Suppressor macrophage treated with lipopolysaccharide for 4 hours (primary cell): ENCODE measurements around the gene PTK6.

Source experiments
- DNase-seq: peaks from one replicate; pipeline ENCODE4 v3.0.0-alpha.2; 2020

Gene PTK6

DNA sequence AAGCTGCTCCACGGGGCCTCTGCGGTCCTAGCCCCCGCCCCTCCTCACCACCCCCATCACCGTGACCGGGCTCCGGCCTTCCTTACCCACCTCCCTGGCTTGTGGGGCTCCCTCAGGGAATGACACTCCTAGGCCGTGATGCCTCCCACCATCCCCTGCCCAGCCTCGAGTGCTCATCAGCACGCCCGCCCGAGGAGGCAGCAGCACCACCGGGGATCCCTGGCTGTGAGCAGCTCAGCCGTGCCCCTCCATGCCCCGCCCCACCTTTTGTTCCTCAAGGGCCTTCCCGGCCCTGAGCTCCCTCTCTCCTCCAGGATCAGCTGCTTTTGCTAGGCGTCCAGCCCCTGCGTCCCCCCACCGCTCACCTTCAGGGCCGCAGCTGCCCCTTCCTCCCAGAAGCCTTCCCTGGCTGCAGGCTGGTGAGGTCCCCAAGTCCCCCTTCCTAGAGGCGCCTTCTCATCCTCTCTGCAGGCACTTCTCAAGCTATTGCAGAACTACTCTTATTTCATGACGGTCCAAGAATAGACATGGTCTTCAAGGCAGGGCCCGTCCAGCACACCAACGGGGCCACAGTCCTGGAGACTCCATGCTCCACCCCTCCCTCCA is 19.8 kb upstream of the PTK6 start:
- DNase-seq: no peak

DNA sequence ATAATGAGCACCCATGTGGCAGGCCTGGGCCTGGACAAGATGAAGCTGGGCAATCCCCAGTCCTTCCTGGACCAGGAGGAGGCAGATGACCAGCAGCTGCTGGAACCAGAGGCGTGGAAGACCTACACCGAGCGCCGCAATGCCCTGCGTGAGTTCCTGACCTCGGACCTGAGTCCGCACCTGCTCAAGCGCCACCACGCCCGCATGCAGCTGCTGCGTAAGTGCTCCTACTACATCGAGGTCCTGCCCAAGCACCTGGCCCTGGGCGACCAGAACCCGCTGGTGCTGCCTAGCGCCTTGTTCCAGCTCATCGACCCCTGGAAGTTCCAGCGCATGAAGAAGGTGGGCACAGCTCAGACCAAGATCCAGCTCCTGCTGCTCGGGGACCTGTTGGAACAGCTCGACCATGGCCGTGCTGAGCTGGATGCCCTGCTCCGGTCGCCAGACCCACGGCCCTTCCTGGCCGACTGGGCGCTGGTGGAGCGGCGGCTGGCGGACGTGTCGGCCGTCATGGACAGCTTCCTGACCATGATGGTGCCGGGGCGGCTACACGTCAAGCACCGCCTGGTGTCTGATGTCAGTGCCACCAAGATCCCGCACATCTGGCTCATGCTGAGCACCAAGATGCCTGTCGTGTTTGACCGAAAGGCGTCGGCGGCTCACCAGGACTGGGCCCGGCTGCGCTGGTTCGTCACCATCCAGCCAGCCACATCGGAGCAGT is 18.6 kb upstream of the PTK6 start:
- no peak for DNase-seq

DNA sequence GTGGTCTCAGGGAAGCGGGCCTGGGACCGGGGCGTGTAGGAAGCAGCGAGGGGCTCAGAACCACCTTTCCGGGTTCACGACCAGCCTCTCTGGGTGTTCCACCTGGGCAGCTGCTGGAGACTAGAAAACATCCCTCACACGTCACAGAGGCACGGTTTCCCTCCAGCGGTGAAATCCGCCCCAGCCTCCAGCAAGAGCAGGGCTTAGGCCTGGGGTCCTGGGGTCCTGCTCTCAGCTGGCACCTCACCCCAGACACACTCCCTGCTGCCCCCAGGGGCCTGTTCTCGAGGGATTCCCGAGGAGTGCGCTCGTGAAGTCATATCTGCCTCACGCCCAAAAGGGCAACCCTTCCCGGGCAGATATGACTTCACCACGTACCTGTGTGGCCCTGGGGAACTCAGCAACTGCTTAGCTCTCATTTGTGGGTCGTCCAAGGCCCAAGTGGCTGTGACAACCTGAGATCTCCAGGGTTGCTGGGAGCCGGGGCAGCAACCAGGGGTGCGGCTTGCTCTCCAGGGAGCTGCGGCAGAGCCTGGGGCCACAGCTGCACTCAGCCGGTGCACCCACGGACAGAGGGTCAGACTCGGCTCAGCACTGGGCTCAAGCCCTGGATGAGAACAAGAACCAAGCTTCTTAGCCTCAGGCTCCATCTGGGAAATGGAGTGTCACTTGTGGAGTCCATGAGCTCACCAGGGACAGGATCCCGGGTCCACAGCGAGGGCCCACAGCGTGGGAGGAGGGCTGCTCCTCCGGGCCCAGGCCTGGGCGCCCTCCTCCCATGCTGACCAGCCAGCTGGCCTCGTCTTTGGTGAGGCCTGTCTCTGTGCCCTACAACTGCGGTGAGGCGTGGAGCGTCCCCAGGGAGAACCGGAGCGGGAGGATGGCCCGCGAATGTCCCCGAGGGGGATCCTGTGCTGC is 17.4 kb upstream of the PTK6 start:
- no peak for DNase-seq

- peak; percentile 48 for DNase-seq
Observed at GRCh38 chr20:63553933-63554290, 16.7 kb upstream of the PTK6 start, which contains the start of gene FNDC11. Gene FNDC11, plus strand, starts transcription at chr20:63554159. Its CDS starts 1,505 bp downstream, at chr20:63555664.

DNA sequence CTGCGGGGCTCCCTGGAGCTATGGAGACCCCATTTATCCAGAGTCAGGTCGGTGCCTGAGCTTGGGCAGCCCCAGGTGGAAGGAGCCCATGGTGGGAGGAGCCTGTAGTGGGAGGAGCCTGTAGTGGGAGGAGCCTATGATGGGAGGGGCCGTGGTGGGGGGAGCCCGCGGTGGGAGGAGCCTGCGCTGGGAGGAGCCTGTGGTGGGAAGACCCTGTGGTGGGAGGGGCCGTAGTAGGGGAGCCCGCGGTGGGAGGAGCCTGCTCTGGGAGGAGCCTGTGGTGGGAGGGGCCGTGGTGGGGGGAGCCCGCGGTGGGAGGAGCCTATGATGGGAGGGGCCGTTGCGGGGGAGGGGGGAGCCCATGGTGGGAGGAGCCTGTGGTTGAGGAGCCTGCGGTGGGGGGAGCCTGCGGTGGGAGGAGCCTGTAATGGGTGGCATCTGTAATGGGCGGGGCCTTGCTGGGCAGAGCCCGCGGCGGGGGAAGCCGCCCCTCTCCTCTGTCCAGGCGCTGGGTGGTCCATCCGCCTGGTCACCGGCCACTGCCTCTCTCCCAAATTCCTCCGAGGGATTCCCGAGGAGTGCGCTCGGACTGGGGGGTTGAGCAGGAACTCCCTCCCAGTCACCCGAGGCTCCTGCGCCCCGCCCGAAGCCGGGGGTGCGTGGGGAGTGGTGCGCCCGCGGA is 16.2 kb upstream of the PTK6 start:
- peak; percentile 91 for DNase-seq

DNA sequence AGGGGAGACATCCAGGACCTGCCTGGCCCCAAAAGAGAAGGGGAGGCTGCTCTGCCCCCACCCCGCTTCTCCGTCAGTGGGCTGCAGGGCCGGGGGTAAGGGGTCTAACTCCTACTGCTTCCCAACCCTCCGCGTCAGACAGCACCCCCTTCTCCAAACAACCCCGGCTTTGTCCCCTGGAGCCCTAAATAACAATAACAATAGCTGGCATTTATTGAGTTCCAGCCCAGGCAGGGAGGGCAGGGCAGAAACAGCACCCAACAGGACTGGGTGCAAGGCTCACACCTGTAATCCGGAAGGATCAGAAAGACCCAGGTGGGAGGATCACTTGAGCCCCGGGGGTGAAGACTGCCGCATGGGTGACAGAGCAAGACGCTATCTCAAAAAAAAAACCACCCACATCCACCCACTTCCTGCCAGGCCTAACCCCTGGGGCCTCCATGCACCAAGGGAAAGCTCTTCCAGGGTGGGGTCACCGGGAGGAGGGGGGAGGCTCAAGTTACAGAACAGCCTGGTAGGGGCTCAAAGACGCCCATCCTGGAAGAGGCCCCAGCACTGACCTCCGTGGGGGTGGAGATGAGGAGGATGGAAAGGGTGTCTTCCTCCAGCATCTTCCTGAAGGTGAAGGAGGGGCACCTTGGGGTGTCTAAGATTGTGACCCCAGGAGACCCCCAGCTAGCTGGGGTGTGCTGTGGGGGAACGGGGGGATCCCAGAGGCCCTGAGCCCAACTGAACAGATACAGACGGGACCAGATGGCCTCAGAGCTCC is 15.5 kb upstream of the PTK6 start:
- DNase-seq: no peak

DNA sequence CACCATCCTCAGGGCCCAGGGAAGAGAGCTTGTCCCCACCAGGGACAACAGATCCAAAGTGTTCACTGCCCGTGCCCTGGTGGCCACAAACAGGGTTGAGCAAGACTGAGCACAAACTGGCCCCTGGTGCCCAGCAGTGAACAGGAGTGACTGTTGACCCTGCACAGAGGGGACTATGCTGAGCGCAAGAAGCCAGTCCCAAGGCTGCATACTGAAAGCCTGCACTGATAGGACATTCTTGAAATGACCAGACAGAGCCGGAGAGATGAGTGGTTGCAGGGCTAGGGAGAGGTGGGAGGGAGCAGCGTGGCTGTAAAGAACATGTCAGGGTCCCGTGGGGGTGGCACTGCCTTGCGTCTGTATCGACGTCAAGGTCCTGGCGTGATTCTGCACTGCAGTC is 13.9 kb upstream of the PTK6 start:
- no peak for DNase-seq

DNA sequence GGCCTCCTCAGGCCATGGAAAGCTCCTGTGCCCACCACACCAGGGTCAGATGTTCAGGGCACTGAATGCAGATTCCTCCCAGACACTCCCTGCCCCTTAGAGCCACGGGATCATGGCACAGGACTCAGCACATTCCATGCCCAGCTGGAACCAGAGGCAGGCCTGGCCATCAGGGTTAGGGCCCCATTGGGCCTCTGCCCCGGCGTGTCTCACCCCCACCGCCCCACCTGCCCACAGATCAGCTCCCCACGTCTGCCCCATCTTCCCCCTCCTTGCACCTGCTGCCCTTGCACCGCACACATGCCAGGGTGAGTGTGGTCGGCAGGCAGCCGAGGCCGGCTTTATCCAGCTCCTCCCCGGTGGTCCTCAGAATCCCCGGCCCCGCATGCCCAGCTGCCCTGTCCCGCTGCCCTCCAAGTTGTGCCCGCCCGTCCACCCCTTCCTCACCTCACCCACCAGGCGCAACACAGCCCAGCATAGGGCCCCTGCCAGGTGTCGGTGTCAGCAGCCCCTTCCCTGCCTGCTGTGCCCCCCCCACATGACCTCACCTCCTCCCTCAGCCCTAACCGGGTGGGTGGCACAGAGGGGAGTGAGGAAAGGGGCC is 12.6 kb upstream of the PTK6 start:
- no peak for DNase-seq

DNA sequence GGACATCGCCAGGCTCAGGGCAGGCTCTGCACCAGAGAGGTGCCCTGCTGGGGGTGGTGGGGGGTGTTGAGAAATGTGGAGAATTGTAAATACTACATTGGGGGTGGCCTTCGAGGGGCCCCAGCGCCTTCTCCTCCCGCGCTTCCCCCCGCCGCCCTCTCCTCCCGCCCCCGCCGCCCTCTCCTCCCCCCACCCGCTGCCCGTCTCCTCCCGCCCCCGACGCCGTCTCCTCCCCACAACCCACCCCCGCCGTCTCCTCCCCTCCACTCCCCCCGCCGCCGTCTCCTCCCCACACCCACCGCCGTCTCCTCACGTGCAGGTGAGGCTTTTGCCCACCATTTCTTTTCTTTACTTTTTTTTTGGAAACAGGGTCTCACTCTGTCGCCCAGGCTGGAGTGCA is 11.8 kb upstream of the PTK6 start:
- DNase-seq: no peak

DNA sequence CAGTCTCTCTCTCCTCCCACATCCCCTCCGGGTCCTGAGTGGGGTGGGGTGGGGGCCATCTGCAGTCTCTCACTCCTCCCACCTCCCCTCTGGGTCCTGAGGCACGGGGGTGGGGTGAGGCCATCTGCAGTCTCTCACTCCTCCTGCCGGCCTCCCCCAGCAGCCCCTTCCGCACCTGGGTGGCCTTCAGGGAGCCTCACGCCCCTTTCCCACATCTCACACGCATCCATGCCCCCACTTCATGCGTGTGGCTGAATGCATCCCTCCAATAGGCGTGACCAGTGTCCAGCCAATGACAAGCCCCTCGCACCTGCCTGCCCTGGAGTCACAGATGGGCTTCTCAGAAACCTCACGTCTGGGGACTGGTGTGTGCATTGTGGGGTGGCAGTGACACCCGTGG is 11.4 kb upstream of the PTK6 start:
- no peak for DNase-seq

- DNase-seq: no peak
Observed at GRCh38 chr20:63547725-63548480, 10.7 kb upstream of the PTK6 start, which contains the start of gene SRMS. Gene SRMS, minus strand, starts transcription at chr20:63547749. Its CDS starts 286 bp downstream, at chr20:63547463.

GRCh38 chr20:63546956-63547724 is 10.0 kb upstream of the PTK6 start:
- DNase-seq: no peak

- no peak for DNase-seq
Observed at GRCh38 chr20:63546256-63546955, 9.2 kb upstream of the PTK6 start.

GRCh38 chr20:63545814-63546213 is 8.6 kb upstream of the PTK6 start:
- no peak for DNase-seq

- DNase-seq: no peak
Observed at GRCh38 chr20:63544958-63545516, 7.9 kb upstream of the PTK6 start.

DNA sequence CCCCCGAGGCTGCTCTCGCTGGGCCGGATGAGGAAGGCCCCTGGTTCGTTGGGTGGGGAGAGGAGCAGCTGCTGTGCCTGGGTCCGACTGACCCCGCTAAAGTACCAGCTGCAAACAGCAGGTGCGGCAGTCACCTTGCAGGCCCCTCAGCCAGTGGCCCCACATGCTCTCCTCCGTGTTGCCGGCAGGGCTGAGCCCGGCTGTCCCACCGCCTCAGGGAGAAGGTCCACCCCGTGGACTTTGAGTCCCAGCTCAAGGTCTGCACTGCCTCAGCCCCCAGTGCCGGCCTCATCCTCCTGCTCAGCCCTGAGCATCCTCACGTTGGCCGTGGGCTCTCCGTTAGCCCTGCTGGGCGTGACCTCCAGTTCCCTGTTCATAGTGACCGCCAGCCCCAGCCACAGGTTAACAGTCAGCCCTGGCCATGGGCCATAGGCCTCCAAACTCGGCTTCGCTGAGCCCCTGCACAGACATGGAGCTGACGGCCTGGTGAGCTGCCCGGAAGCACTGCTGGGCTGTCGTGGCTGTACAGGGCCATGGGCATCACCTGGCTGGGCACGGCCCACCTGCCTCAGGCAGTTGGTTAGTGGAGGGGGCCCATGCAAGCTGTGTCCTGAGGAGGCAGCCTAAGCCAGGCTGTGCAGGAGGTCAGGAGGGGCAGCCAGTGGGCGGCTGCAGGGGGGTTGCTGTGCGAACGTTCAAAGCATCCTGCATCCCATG is 7.2 kb upstream of the PTK6 start:
- DNase-seq: no peak

GRCh38 chr20:63543733-63544132 is 6.6 kb upstream of the PTK6 start:
- DNase-seq: no peak

DNA sequence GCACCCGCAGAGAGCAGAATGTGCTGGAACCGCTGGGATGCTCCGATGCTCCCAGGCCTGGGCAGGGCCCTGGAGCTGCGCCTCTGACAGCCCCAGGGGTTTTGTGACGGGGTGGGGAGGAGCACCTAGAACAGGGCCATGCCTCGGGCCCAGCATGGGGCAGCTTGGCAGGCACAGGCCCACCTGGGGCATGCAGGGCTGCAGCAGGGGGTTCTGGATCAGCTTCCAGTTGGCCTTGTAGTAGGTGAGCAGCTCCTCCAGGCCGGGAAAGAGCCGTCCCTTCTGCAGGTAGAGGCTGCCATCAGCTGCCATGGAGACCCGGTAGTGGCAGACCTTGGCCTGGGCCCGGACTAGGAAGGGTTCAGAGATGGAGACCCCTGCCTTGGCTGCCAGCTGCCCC is 6.0 kb upstream of the PTK6 start:
- no peak for DNase-seq

- no peak for DNase-seq
Observed at GRCh38 chr20:63542696-63543095, 5.5 kb upstream of the PTK6 start.
